ENCODE data around the gene PGLYRP1. TPM values are rescaled to one million over a fixed set of nuclear protein-coding genes. Genes with fewer than 3 reads are reported as not detected.

The PGLYRP1 gene
- total RNA-seq, 1 experiment from 2014 or later = not detected

DNA sequence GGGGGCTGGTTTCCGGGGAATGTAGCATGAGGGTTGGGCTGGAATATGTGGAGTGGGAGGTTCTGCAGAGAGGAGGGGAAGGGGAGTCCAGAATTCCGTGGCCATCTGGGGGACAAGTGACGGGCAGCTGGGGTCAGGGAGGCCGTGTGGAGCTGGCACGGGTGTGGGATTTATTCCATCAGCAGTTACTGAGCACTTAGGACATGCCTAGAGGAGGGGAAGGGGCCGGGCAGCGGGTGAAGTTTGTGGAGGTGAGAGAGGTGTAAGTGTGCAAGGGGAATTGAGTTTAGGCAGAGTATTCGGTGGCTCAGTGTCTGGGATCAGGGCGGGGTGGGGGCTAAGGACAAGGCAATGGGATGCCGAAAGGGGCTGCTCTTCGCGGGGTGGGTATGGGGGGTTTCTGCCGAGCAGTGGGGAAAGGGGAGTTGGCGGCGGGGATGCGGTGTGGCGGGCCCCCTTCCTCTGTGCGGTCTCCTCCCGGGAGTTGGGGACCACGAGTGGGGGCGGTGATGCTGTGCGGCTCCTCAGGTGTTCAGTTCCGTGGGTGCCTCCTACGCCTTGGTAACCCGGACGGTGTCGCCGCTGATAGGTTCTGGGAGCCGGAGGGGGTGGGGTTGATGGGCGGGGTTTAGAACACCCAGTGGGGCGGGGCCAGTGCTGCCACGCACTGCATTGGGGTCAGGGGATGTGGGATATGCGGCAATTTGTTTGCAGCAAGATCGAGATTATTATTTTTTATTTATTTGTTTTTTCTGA, 22.2 kb downstream of the PGLYRP1 start:
- no TSS peak for BruUV-seq (replicated peaks)
- Histone ChIP-seq H3K36me3 (ENCODE audit: control insufficient read depth, insufficient read depth, low read length) (peaks cover under 1% of the 10 kb centered on the region; the same call in 1 of the 2 replicates), H3K9me3 (ENCODE audit: control insufficient read depth, insufficient read depth, low read depth, low read length) (no peaks in the 10 kb centered on the region), H3K27me3 (ENCODE audit: control insufficient read depth, insufficient read depth, low read length) (no peaks in the 10 kb centered on the region), H3K27ac (ENCODE audit: low read length) (no peak overlapping the region), H3K4me1 (ENCODE audit: control insufficient read depth, insufficient read depth, low read length) (peaks cover 4% of the 10 kb centered on the region), H3K4me3 (ENCODE audit: low read depth in 2 of 2, low read length in 2 of 2) (peak overlapping the region in 1 of 2 experiments; percentile 20; a peak in 1 of 4 replicates)
- in situ Hi-C loops (cut with HindIII; ENCODE audit: low pct_unique_long_range_greater_than_20kb, low sequenced_read_pairs) (no loop called here), intact Hi-C loops (cut with micrococcal nuclease; ENCODE audit: unreplicated experiment) (no loop called here)
- ChIA-PET POLR2A (no interaction called here), CTCF (interaction anchor here (0.5 kb wide), 1 partner anchor 76 kb away, joined by 10 read pairs; no protein-coding TSS in a partner anchor)
- DNase-seq (ENCODE audit: low read depth, low spot score) (no peak), ATAC-seq (peak; percentile 66)
- TF ChIP-seq, protein P1, sequence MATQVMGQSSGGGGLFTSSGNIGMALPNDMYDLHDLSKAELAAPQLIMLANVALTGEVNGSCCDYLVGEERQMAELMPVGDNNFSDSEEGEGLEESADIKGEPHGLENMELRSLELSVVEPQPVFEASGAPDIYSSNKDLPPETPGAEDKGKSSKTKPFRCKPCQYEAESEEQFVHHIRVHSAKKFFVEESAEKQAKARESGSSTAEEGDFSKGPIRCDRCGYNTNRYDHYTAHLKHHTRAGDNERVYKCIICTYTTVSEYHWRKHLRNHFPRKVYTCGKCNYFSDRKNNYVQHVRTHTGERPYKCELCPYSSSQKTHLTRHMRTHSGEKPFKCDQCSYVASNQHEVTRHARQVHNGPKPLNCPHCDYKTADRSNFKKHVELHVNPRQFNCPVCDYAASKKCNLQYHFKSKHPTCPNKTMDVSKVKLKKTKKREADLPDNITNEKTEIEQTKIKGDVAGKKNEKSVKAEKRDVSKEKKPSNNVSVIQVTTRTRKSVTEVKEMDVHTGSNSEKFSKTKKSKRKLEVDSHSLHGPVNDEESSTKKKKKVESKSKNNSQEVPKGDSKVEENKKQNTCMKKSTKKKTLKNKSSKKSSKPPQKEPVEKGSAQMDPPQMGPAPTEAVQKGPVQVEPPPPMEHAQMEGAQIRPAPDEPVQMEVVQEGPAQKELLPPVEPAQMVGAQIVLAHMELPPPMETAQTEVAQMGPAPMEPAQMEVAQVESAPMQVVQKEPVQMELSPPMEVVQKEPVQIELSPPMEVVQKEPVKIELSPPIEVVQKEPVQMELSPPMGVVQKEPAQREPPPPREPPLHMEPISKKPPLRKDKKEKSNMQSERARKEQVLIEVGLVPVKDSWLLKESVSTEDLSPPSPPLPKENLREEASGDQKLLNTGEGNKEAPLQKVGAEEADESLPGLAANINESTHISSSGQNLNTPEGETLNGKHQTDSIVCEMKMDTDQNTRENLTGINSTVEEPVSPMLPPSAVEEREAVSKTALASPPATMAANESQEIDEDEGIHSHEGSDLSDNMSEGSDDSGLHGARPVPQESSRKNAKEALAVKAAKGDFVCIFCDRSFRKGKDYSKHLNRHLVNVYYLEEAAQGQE (IDR thresholded peaks at IDR 0.05; ENCODE audit: insufficient read depth in 1 of 2, low read depth in 2 of 2, low read length in 1 of 2) = no peak
- TF ChIP-seq, protein P2, sequence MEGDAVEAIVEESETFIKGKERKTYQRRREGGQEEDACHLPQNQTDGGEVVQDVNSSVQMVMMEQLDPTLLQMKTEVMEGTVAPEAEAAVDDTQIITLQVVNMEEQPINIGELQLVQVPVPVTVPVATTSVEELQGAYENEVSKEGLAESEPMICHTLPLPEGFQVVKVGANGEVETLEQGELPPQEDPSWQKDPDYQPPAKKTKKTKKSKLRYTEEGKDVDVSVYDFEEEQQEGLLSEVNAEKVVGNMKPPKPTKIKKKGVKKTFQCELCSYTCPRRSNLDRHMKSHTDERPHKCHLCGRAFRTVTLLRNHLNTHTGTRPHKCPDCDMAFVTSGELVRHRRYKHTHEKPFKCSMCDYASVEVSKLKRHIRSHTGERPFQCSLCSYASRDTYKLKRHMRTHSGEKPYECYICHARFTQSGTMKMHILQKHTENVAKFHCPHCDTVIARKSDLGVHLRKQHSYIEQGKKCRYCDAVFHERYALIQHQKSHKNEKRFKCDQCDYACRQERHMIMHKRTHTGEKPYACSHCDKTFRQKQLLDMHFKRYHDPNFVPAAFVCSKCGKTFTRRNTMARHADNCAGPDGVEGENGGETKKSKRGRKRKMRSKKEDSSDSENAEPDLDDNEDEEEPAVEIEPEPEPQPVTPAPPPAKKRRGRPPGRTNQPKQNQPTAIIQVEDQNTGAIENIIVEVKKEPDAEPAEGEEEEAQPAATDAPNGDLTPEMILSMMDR (IDR thresholded peaks at IDR 0.05) = no peak
- no peak for TF ChIP-seq SIN3A (IDR thresholded peaks at IDR 0.05; ENCODE audit: borderline replicate concordance, insufficient read depth, low read depth, low read length)
- no peak for TF ChIP-seq POLR2AphosphoS5 (IDR thresholded peaks at IDR 0.05; ENCODE audit: low read depth, low read length)
- TF ChIP-seq TCF7L2 (IDR thresholded peaks at IDR 0.05; ENCODE audit: low read depth, low read length) = no peak

DNA sequence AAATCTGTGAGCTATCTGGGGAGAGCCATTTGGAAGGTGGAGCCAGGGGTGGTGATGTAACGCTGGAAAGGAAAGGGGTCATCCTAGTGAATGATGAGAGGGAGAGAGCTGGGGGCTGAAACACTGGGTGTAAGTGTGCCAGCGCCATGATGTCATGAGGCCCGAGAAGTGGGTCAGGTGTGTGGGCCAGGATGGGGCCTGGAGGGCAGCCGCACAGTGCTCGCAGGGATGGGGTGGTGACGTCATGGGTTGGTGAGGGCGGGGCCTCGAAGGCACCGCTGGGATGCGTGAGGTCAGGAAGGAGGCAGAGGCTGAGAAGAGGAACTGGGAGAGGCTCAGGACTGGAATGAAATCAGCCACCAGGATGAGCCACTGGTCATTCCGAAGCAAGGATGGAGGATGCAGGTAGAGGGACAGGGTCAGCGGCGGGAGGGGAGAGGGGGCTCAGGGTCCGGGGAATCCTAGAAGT, 23.2 kb downstream of the PGLYRP1 start:
- peaks cover 4% of the 10 kb centered on the region for H3K4me1 ChIP-seq (ENCODE audit: control insufficient read depth, insufficient read depth, low read length)
- POLR2A ChIA-PET = no interaction called here
- no peaks in the 10 kb centered on the region for H3K27me3 ChIP-seq (ENCODE audit: control insufficient read depth, insufficient read depth, low read length)
- ATAC-seq (no peak), DNase-seq (ENCODE audit: low read depth, low spot score) (no peak)
- H3K36me3 ChIP-seq (ENCODE audit: control insufficient read depth, insufficient read depth, low read length) = peaks cover 3% of the 10 kb centered on the region; the same call in 1 of the 2 replicates
- BruUV-seq (replicated peaks) = no TSS peak
- no peak overlapping the region for H3K27ac ChIP-seq (ENCODE audit: low read length)
- CTCF ChIA-PET = no interaction called here
- intact Hi-C loops (cut with micrococcal nuclease; ENCODE audit: unreplicated experiment) = no loop called here
- H3K4me3 ChIP-seq (ENCODE audit: low read depth in 2 of 2, low read length in 2 of 2) = no peak overlapping the region; a peak in 1 of 4 replicates
- in situ Hi-C loops (cut with HindIII; ENCODE audit: low pct_unique_long_range_greater_than_20kb, low sequenced_read_pairs) = no loop called here
- TF ChIP-seq POLR2AphosphoS5 (IDR thresholded peaks at IDR 0.05; ENCODE audit: low read depth, low read length) = no peak
- TF ChIP-seq SIN3A (IDR thresholded peaks at IDR 0.05; ENCODE audit: borderline replicate concordance, insufficient read depth, low read depth, low read length) = no peak
- TF ChIP-seq, protein P2 (IDR thresholded peaks at IDR 0.05) = no peak
- no peak for TF ChIP-seq TCF7L2 (IDR thresholded peaks at IDR 0.05; ENCODE audit: low read depth, low read length)
- TF ChIP-seq, protein P1 (IDR thresholded peaks at IDR 0.05; ENCODE audit: insufficient read depth in 1 of 2, low read depth in 2 of 2, low read length in 1 of 2) = no peak
- H3K9me3 ChIP-seq (ENCODE audit: control insufficient read depth, insufficient read depth, low read depth, low read length) = no peaks in the 10 kb centered on the region
